K562 (cell line): Measurements from ENCODE around the gene CALR3. TPM values are rescaled to one million over a fixed set of nuclear protein-coding genes. Genes with fewer than 3 reads are reported as not detected.

Experiments used
- KLF1 ChIP-seq: fragments of 450-650 bp; IDR thresholded peaks from 2 replicates; pipeline ENCODE4 v1.6.1; 2016; ENCODE audit warnings: missing genetic modification characterization, missing compliant biosample characterization
- NEUROD1 ChIP-seq: fragments of 150-350 bp; IDR thresholded peaks from 2 replicates; pipeline ENCODE4 v1.6.1; 2014; ENCODE audit warnings: borderline replicate concordance, low read length, low read depth; ENCODE audit not compliant: partially characterized antibody
- NR2C1 ChIP-seq, 2 experiments: fragments of 450-650 bp; IDR thresholded peaks; 2 replicates each; pipeline ENCODE4 v1.6.1; 2017; ENCODE audit warnings: mild to moderate bottlenecking in 2 of 2, antibody characterized with exemption in 1 of 2, inconsistent platforms in 1 of 2, missing compliant biosample characterization in 1 of 2, missing genetic modification characterization in 1 of 2
- RREB1 ChIP-seq: fragments of 250-450 bp; sonication (Bioruptor Pico); IDR thresholded peaks from 2 replicates; pipeline ENCODE4 v1.4.0; 2020
- TAF7 ChIP-seq: fragments of 450-650 bp; IDR thresholded peaks from 2 replicates; pipeline ENCODE4 v1.6.1; 2016; ENCODE audit warnings: missing genetic modification characterization, missing compliant biosample characterization
- ZNF175 ChIP-seq: fragments of 200-800 bp; sonication (Bioruptor generic); IDR thresholded peaks from 2 replicates; pipeline ENCODE4 v1.6.1; 2016; ENCODE audit warnings: low read depth, mild to moderate bottlenecking, missing genetic modification characterization, missing compliant biosample characterization
- ZNF408 ChIP-seq: fragments of 250-450 bp; sonication (Bioruptor Pico); IDR thresholded peaks from 2 replicates; pipeline ENCODE4 v1.4.0; 2020; ENCODE audit warnings: low read depth, mild to moderate bottlenecking, moderate library complexity
- ZNF584 ChIP-seq: fragments of 200-800 bp; sonication (Bioruptor generic); IDR thresholded peaks from 2 replicates; pipeline ENCODE4 v1.6.1; 2016; ENCODE audit warnings: low read depth, mild to moderate bottlenecking, missing genetic modification characterization, missing compliant biosample characterization
- polyA plus RNA-seq, 8 experiments: library from polyadenylated mRNA; depleted of rRNA in 4 of 8; stranded (reverse) in 5 of 8; unstranded in 3 of 8; fragments of >200 nt; fragmentation: Nextera tagmentation in 2 of 8; fragmentation: Illumina TruSeq in 1 of 8; extraction: Ambion mirVana in 2 of 8; extraction: Trizol in 1 of 8; gene quantifications; 2 replicates each; pipeline versions ENCODE4 v1.2.1 to v1.2.3, GENCODE V29; 2011 to 2014; ENCODE audit warnings: inconsistent platforms in 1 of 8, missing spikeins in 1 of 8
- total RNA-seq, 7 experiments: library from RNA; depleted of rRNA in 6 of 7; stranded (reverse); fragments of >200 nt in 6 of 7; fragmentation: Illumina TruSeq in 2 of 7; extraction: Trizol in 2 of 7; gene quantifications; 2 replicates each; pipeline versions ENCODE4 v1.2.1 to v1.2.3, GENCODE V29; 2011 to 2021; ENCODE audit warnings: low replicate concordance in 1 of 7
- TF ChIP-seq, protein P1 (sequence below), 2 experiments: IDR thresholded peaks; 2 replicates each; pipeline ENCODE4 v1.6.1; 2012; ENCODE audit warnings: improper control_type of control experiment in 2 of 2, low read depth in 2 of 2, low read length in 2 of 2, borderline replicate concordance in 1 of 2
- TF ChIP-seq, protein P2 (sequence below): fragments of 450-650 bp; formaldehyde crosslinking; IDR thresholded peaks from 2 replicates; pipeline ENCODE4 v1.4.0; 2020; ENCODE audit warnings: mild to moderate bottlenecking, mixed read lengths
- TF ChIP-seq, protein P3 (sequence below): fragments of 450-650 bp; formaldehyde crosslinking; IDR thresholded peaks from 2 replicates; pipeline ENCODE4 v1.4.0; 2022; ENCODE audit warnings: missing genetic modification characterization

The CALR3 gene
- total and polyA plus RNA-seq, 9 of the 15 experiments (the other 6 are each of a cell fraction or from before 2014, with no cell fraction given), result 0.15 to 0.41 (median 0.22) TPM; not detected in 4

DNA sequence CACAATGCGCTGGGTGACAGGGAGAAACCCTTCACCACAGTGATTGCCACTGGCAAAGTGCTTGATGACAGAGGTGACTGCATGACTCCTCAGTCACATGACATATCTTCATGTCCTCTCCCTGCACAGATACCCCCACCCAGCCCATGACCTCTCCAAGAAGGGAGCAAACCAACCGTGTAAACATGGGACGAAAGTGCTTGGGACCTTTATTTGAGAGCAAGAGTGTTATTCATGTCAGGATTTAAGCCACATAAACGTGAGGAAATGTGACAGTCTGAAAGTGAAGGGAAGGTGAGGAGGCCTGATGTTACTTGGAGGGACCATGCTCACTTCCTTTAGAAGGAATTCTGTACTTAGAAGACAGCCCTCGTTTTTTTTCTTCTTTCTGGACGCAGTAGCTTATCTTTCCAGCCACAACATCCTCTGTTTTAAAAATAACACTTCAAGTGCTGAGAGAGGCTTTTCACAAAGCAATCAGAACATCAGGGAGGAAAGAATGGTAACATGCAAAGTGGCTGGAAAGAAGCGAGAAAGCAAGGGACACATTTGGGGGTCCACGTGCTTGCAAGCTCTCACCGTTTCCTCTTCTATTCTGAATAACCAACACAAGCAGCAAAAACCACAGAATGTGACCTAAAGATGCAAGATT, 59.8 kb downstream of the CALR3 start (continued):
- TF ChIP-seq, protein P1, sequence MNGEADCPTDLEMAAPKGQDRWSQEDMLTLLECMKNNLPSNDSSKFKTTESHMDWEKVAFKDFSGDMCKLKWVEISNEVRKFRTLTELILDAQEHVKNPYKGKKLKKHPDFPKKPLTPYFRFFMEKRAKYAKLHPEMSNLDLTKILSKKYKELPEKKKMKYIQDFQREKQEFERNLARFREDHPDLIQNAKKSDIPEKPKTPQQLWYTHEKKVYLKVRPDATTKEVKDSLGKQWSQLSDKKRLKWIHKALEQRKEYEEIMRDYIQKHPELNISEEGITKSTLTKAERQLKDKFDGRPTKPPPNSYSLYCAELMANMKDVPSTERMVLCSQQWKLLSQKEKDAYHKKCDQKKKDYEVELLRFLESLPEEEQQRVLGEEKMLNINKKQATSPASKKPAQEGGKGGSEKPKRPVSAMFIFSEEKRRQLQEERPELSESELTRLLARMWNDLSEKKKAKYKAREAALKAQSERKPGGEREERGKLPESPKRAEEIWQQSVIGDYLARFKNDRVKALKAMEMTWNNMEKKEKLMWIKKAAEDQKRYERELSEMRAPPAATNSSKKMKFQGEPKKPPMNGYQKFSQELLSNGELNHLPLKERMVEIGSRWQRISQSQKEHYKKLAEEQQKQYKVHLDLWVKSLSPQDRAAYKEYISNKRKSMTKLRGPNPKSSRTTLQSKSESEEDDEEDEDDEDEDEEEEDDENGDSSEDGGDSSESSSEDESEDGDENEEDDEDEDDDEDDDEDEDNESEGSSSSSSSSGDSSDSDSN (IDR thresholded peaks at IDR 0.05; ENCODE audit: borderline replicate concordance in 1 of 2, low read depth in 2 of 2, low read length in 2 of 2), result no peak
- TF ChIP-seq ZNF408 (CRISPR knock-in tag) (no peak), RREB1 (CRISPR knock-in tag) (no peak), KLF1 (no peak), NR2C1 (IDR thresholded peaks at IDR 0.05) (no peak), NR2C1 (tag; IDR thresholded peaks at IDR 0.05) (peak; percentile 11; the same call in 1 of the 2 replicates), NEUROD1 (no peak), TAF7 (tag) (no peak), ZNF175 (CRISPR knock-in tag) (0 out of 2 replicates have a peak, but pooled peaks have one; percentile 43), ZNF584 (CRISPR knock-in tag) (peak; percentile 67)
- TF ChIP-seq, protein P2, sequence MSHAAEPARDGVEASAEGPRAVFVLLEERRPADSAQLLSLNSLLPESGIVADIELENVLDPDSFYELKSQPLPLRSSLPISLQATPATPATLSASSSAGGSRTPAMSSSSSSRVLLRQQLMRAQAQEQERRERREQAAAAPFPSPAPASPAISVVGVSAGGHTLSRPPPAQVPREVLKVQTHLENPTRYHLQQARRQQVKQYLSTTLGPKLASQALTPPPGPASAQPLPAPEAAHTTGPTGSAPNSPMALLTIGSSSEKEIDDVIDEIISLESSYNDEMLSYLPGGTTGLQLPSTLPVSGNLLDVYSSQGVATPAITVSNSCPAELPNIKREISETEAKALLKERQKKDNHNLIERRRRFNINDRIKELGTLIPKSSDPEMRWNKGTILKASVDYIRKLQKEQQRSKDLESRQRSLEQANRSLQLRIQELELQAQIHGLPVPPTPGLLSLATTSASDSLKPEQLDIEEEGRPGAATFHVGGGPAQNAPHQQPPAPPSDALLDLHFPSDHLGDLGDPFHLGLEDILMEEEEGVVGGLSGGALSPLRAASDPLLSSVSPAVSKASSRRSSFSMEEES (CRISPR knock-in tag), result peak; percentile 96
- TF ChIP-seq, protein P3, sequence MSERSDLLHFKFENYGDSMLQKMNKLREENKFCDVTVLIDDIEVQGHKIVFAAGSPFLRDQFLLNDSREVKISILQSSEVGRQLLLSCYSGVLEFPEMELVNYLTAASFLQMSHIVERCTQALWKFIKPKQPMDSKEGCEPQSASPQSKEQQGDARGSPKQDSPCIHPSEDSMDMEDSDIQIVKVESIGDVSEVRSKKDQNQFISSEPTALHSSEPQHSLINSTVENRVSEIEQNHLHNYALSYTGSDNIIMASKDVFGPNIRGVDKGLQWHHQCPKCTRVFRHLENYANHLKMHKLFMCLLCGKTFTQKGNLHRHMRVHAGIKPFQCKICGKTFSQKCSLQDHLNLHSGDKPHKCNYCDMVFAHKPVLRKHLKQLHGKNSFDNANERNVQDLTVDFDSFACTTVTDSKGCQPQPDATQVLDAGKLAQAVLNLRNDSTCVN, result no peak
